GM23338 (cell line): Measurements from ENCODE around the gene PLEKHA8. TPM values are rescaled to one million over a fixed set of nuclear protein-coding genes. Genes with fewer than 3 reads are reported as not detected.

ENCODE experiments used
- ATAC-seq: fragments of 200-7000 bp; cut with Tn5 transposase; 3 replicates; pipeline ENCODE4 v1.9.1; 2020
- DNase-seq: peaks from one replicate; pipeline ENCODE4 v3.0.0-alpha.2; 2015; ENCODE audit warnings: low spot score
- H2AFZ ChIP-seq: fragments of 200-600 bp; sonication (generic); 2 replicates; pipeline ENCODE4 v1.8.0; 2016; ENCODE audit warnings: antibody characterized with exemption, mild to moderate bottlenecking, moderate library complexity
- H3F3A ChIP-seq: fragments of 200-600 bp; sonication (generic); replicated peaks from 2 replicates; pipeline ENCODE4 v1.8.0; 2017; ENCODE audit warnings: antibody characterized with exemption, mixed run types, low read depth
- H3K27ac ChIP-seq: fragments of 200-600 bp; sonication (generic); 2 replicates; pipeline ENCODE4 v1.6.1; 2016; ENCODE audit warnings: low read depth
- H3K27me3 ChIP-seq: fragments of 200-600 bp; sonication (generic); 2 replicates; pipeline ENCODE4 v1.8.0; 2016; ENCODE audit warnings: mild to moderate bottlenecking, mixed run types, moderate library complexity; ENCODE audit not compliant: insufficient read depth
- H3K36me3 ChIP-seq: fragments of 200-600 bp; sonication (generic); 2 replicates; pipeline ENCODE4 v1.8.0; 2016; ENCODE audit warnings: mild to moderate bottlenecking; ENCODE audit not compliant: insufficient read depth
- H3K4me1 ChIP-seq: fragments of 200-600 bp; sonication (generic); 2 replicates; pipeline ENCODE4 v1.8.0; 2016; ENCODE audit warnings: mild to moderate bottlenecking, moderate library complexity; ENCODE audit not compliant: insufficient read depth
- H3K4me2 ChIP-seq: fragments of 200-600 bp; sonication (generic); 2 replicates; pipeline ENCODE4 v1.7.1; 2017; ENCODE audit warnings: mixed run types
- H3K4me3 ChIP-seq: fragments of 200-600 bp; sonication (generic); 2 replicates; pipeline ENCODE4 v1.6.1; 2016; ENCODE audit warnings: mixed run types
- H3K79me2 ChIP-seq: fragments of 200-600 bp; sonication (generic); replicated peaks from 2 replicates; pipeline ENCODE4 v1.8.0; 2017; ENCODE audit warnings: mild to moderate bottlenecking; ENCODE audit not compliant: insufficient read depth
- H3K9me2 ChIP-seq: fragments of 200-600 bp; sonication (generic); 2 replicates; pipeline ENCODE4 v1.8.0; 2017; ENCODE audit not compliant: insufficient read depth
- H4K20me1 ChIP-seq: fragments of 200-600 bp; sonication (generic); replicated peaks from 2 replicates; pipeline ENCODE4 v1.8.0; 2017; ENCODE audit warnings: mild to moderate bottlenecking; ENCODE audit not compliant: insufficient read depth
- H3K27ac Mint-ChIP-seq: 2 replicates; pipeline ENCODE4 v1.8.0; 2020; ENCODE audit warnings: inconsistent platforms, mild to moderate bottlenecking, moderate library complexity, mixed read lengths
- H3K27me3 Mint-ChIP-seq: 3 replicates; pipeline ENCODE4 v1.8.0; 2022; ENCODE audit warnings: low read depth, mild to moderate bottlenecking, moderate library complexity, mixed read lengths, inconsistent platforms; ENCODE audit not compliant: insufficient read depth, poor library complexity
- H3K36me3 Mint-ChIP-seq: 3 replicates; pipeline ENCODE4 v1.8.0; 2021; ENCODE audit warnings: low read depth, mild to moderate bottlenecking, inconsistent platforms, moderate library complexity, mixed read lengths
- H3K4me1 Mint-ChIP-seq: 3 replicates; pipeline ENCODE4 v1.8.0; 2020; ENCODE audit warnings: mild to moderate bottlenecking, inconsistent platforms, mixed read lengths
- H3K4me3 Mint-ChIP-seq: 3 replicates; pipeline ENCODE4 v1.8.0; 2021; ENCODE audit warnings: moderate library complexity, mild to moderate bottlenecking, inconsistent platforms, mixed read lengths
- H3K9me3 Mint-ChIP-seq: 3 replicates; pipeline ENCODE4 v1.8.0; 2020; ENCODE audit warnings: moderate library complexity, mild to moderate bottlenecking, inconsistent platforms, mixed read lengths
- CREB1 ChIP-seq: fragments of 250-450 bp; sonication (Bioruptor Pico); IDR thresholded peaks from 2 replicates; pipeline ENCODE4 v1.5.0; 2020; ENCODE audit warnings: low read depth, mild to moderate bottlenecking, moderate library complexity
- CTCF ChIP-seq, 2 experiments: fragments of 200-600 bp in 1 of 2; sonication (generic) in 1 of 2; conservative IDR thresholded peaks; 2 replicates each; pipeline versions ENCODE4 v1.5.1 to v1.6.1; 2016 to 2017; ENCODE audit warnings: antibody characterized with exemption in 2 of 2, low read depth in 2 of 2, mild to moderate bottlenecking in 2 of 2, moderate library complexity in 1 of 2
- ETS1 ChIP-seq: IDR thresholded peaks from 2 replicates; pipeline ENCODE4 v1.6.1; 2016; ENCODE audit warnings: antibody characterized with exemption
- EZH2 ChIP-seq: fragments of 200-600 bp; sonication (generic); IDR thresholded peaks from one replicate; pipeline ENCODE4 v1.8.0; 2017; ENCODE audit warnings: antibody characterized with exemption, mild to moderate bottlenecking, low read depth; ENCODE audit not compliant: unreplicated experiment
- EZH2phosphoT487 ChIP-seq: fragments of 200-600 bp; sonication (generic); IDR thresholded peaks from one replicate; pipeline ENCODE4 v1.8.1; 2018; ENCODE audit warnings: antibody characterized with exemption; ENCODE audit not compliant: unreplicated experiment
- NANOG ChIP-seq: IDR thresholded peaks from 2 replicates; pipeline ENCODE4 v1.6.1; 2016; ENCODE audit warnings: antibody characterized with exemption, borderline replicate concordance
- POLR2AphosphoS5 ChIP-seq: IDR thresholded peaks from 2 replicates; pipeline ENCODE4 v1.6.1; 2016; ENCODE audit warnings: antibody characterized with exemption, low read depth
- ZNF331 ChIP-seq: fragments of 250-450 bp; sonication (Bioruptor Pico); IDR thresholded peaks from 2 replicates; pipeline ENCODE4 v1.5.0; 2020; ENCODE audit warnings: low read depth, mild to moderate bottlenecking, moderate library complexity
- polyA plus RNA-seq: library from polyadenylated mRNA; unstranded; fragments of >200 nt; fragmentation: Nextera tagmentation; extraction: Ambion mirVana; gene quantifications from 2 replicates; pipeline ENCODE4 v1.2.1, GENCODE V29; 2016
- total RNA-seq: library from RNA; depleted of rRNA; stranded (reverse); fragments of >200 nt; shearing (Covaris generic); gene quantifications from 2 replicates; pipeline ENCODE4 v1.2.3, GENCODE V29; 2014
- TF ChIP-seq, protein P1 (sequence below): IDR thresholded peaks from one replicate; pipeline ENCODE4 v1.6.1; 2018; ENCODE audit warnings: antibody characterized with exemption; ENCODE audit not compliant: unreplicated experiment
- TF ChIP-seq, protein P2 (sequence below): fragments of 250-450 bp; sonication (Bioruptor Pico); IDR thresholded peaks from 2 replicates; pipeline ENCODE4 v1.5.0; 2020; ENCODE audit warnings: mild to moderate bottlenecking, moderate library complexity

PLEKHA8 gene
- total and polyA plus RNA-seq, 2 experiments from 2014 or later = 11.6 to 44.9 TPM

DNA sequence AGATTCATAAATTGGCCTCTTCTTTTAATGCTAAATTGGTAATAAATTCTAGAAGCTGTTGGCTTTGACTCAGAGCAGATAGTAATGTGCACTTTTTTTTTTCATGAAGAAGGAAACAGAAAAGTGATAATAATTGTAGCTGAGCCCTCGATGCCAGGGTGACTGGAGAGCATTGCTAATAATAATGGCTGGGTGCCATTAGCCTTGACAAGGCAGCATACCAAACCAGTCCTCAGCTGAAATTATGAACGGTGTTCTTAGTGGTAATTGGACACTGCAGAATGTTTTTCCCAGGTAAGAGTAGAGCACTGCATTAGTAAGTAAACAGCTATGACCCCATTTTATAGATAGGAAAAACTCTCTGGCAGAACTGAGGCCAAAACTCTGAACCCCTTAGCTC lies 18.9 kb downstream of the PLEKHA8 start (continued):
- no peak for TF ChIP-seq CTCF (conservative IDR thresholded peaks at IDR 0.05; ENCODE audit: low read depth in 2 of 2)

DNA sequence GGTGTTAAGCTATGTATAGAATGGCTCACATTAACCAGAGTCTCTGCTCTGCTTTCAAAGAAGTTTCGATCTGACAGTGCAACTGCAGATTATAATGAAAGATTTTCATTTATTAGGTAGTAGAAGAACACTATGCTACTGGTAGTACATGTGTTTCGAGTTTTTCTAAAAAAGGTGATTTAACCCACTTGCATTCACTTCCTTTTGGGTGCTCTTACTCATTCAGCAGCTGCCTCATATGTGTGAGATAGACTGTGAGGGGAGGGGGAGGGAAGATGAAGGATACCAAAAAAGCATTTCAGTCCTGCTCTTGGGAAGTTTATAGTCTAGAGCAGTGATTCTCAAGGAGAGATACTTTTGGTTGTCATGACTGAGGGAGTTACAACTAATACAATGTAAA lies 20.4 kb downstream of the PLEKHA8 start:
- H3K27ac ChIP-seq = no peak overlapping the region
- ATAC-seq (no peak), DNase-seq (no peak)
- Mint-ChIP-seq H3K4me1 (peaks cover 5% of the 10 kb centered on the region; the same call in 2 of the 3 replicates), H3K36me3 (peaks cover 39% of the 10 kb centered on the region; the same call in 2 of the 3 replicates), H3K27me3 (no peaks in the 10 kb centered on the region), H3K27ac (no peak overlapping the region), H3K9me3 (no peaks in the 10 kb centered on the region), H3K4me3 (no peak overlapping the region)
- no peaks in the 10 kb centered on the region for H3K27me3 ChIP-seq
- H3K79me2 ChIP-seq = peaks cover 14% of the 10 kb centered on the region
- H3K4me3 ChIP-seq = no peak overlapping the region
- H3K4me1 ChIP-seq = no peaks in the 10 kb centered on the region
- H3K9me2 ChIP-seq = no peaks in the 10 kb centered on the region
- no peak overlapping the region for H3K4me2 ChIP-seq
- peaks cover 29% of the 10 kb centered on the region for H3K36me3 ChIP-seq
- no peaks in the 10 kb centered on the region for H3F3A ChIP-seq
- no peak overlapping the region for H2AFZ ChIP-seq
- H4K20me1 ChIP-seq = peaks cover 25% of the 10 kb centered on the region
- TF ChIP-seq, protein P1, sequence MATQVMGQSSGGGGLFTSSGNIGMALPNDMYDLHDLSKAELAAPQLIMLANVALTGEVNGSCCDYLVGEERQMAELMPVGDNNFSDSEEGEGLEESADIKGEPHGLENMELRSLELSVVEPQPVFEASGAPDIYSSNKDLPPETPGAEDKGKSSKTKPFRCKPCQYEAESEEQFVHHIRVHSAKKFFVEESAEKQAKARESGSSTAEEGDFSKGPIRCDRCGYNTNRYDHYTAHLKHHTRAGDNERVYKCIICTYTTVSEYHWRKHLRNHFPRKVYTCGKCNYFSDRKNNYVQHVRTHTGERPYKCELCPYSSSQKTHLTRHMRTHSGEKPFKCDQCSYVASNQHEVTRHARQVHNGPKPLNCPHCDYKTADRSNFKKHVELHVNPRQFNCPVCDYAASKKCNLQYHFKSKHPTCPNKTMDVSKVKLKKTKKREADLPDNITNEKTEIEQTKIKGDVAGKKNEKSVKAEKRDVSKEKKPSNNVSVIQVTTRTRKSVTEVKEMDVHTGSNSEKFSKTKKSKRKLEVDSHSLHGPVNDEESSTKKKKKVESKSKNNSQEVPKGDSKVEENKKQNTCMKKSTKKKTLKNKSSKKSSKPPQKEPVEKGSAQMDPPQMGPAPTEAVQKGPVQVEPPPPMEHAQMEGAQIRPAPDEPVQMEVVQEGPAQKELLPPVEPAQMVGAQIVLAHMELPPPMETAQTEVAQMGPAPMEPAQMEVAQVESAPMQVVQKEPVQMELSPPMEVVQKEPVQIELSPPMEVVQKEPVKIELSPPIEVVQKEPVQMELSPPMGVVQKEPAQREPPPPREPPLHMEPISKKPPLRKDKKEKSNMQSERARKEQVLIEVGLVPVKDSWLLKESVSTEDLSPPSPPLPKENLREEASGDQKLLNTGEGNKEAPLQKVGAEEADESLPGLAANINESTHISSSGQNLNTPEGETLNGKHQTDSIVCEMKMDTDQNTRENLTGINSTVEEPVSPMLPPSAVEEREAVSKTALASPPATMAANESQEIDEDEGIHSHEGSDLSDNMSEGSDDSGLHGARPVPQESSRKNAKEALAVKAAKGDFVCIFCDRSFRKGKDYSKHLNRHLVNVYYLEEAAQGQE = no peak
- no peak for TF ChIP-seq POLR2AphosphoS5
- TF ChIP-seq NANOG = no peak
- no peak for TF ChIP-seq ETS1
- TF ChIP-seq EZH2 = no peak
- TF ChIP-seq, protein P2, sequence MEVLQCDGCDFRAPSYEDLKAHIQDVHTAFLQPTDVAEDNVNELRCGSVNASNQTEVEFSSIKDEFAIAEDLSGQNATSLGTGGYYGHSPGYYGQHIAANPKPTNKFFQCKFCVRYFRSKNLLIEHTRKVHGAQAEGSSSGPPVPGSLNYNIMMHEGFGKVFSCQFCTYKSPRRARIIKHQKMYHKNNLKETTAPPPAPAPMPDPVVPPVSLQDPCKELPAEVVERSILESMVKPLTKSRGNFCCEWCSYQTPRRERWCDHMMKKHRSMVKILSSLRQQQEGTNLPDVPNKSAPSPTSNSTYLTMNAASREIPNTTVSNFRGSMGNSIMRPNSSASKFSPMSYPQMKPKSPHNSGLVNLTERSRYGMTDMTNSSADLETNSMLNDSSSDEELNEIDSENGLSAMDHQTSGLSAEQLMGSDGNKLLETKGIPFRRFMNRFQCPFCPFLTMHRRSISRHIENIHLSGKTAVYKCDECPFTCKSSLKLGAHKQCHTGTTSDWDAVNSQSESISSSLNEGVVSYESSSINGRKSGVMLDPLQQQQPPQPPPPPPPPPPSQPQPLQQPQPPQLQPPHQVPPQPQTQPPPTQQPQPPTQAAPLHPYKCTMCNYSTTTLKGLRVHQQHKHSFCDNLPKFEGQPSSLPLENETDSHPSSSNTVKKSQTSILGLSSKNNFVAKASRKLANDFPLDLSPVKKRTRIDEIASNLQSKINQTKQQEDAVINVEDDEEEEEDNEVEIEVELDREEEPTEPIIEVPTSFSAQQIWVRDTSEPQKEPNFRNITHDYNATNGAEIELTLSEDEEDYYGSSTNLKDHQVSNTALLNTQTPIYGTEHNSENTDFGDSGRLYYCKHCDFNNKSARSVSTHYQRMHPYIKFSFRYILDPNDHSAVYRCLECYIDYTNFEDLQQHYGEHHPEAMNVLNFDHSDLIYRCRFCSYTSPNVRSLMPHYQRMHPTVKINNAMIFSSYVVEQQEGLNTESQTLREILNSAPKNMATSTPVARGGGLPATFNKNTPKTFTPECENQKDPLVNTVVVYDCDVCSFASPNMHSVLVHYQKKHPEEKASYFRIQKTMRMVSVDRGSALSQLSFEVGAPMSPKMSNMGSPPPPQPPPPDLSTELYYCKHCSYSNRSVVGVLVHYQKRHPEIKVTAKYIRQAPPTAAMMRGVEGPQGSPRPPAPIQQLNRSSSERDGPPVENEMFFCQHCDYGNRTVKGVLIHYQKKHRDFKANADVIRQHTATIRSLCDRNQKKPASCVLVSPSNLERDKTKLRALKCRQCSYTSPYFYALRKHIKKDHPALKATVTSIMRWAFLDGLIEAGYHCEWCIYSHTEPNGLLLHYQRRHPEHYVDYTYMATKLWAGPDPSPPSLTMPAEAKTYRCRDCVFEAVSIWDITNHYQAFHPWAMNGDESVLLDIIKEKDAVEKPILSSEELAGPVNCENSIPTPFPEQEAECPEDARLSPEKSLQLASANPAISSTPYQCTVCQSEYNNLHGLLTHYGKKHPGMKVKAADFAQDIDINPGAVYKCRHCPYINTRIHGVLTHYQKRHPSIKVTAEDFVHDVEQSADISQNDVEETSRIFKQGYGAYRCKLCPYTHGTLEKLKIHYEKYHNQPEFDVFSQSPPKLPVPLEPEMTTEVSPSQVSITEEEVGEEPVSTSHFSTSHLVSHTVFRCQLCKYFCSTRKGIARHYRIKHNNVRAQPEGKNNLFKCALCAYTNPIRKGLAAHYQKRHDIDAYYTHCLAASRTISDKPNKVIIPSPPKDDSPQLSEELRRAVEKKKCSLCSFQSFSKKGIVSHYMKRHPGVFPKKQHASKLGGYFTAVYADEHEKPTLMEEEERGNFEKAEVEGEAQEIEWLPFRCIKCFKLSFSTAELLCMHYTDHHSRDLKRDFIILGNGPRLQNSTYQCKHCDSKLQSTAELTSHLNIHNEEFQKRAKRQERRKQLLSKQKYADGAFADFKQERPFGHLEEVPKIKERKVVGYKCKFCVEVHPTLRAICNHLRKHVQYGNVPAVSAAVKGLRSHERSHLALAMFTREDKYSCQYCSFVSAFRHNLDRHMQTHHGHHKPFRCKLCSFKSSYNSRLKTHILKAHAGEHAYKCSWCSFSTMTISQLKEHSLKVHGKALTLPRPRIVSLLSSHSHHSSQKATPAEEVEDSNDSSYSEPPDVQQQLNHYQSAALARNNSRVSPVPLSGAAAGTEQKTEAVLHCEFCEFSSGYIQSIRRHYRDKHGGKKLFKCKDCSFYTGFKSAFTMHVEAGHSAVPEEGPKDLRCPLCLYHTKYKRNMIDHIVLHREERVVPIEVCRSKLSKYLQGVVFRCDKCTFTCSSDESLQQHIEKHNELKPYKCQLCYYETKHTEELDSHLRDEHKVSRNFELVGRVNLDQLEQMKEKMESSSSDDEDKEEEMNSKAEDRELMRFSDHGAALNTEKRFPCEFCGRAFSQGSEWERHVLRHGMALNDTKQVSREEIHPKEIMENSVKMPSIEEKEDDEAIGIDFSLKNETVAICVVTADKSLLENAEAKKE = no peak
- TF ChIP-seq CTCF (conservative IDR thresholded peaks at IDR 0.05; ENCODE audit: low read depth in 2 of 2) = no peak
- TF ChIP-seq EZH2phosphoT487 = no peak
- TF ChIP-seq CREB1 = no peak
- TF ChIP-seq ZNF331 (CRISPR knock-in tag) = no peak
